Fibroblast of lung (primary cell): ENCODE results near the gene TSHR.

ENCODE experiments used
- EZH2 ChIP-seq: IDR thresholded peaks from 2 replicates; pipeline ENCODE4 v1.5.1; 2012; ENCODE audit warnings: low read length, control low read depth, mild to moderate bottlenecking; ENCODE audit errors: missing control alignments
- TF ChIP-seq, protein P1 (sequence below), 2 donors: IDR thresholded peaks in 1 of 2; conservative IDR thresholded peaks in 1 of 2; 1 replicate in 1 of 2; 2 replicates in 1 of 2; pipeline ENCODE4 v1.5.1; 2011 to 2012; ENCODE audit warnings: low read length in 2 of 2, control low read depth in 1 of 2, inconsistent platforms in 1 of 2, low read depth in 1 of 2, mild to moderate bottlenecking in 1 of 2

DNA sequence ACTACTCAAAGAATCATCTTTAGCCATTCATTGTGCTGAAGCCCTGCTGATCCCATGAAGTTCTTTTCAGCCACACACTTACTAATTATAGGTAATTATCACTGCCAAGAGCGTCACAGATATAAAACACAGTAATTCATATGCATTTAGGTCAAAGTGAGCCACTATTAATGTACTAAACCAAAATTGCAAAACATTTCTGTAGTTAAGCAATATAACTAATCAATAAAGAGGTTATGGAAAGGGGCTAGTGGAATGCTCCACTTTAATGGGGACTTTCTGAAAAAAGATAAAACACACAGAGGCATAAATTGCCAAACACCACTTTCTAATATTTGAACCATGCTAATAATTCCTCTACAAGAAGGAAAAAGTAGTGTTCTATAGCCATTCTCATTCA lies 7.1 kb upstream of the TSHR start:
- no peak for TF ChIP-seq EZH2
- TF ChIP-seq, protein P1, sequence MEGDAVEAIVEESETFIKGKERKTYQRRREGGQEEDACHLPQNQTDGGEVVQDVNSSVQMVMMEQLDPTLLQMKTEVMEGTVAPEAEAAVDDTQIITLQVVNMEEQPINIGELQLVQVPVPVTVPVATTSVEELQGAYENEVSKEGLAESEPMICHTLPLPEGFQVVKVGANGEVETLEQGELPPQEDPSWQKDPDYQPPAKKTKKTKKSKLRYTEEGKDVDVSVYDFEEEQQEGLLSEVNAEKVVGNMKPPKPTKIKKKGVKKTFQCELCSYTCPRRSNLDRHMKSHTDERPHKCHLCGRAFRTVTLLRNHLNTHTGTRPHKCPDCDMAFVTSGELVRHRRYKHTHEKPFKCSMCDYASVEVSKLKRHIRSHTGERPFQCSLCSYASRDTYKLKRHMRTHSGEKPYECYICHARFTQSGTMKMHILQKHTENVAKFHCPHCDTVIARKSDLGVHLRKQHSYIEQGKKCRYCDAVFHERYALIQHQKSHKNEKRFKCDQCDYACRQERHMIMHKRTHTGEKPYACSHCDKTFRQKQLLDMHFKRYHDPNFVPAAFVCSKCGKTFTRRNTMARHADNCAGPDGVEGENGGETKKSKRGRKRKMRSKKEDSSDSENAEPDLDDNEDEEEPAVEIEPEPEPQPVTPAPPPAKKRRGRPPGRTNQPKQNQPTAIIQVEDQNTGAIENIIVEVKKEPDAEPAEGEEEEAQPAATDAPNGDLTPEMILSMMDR (conservative IDR thresholded peaks at IDR 0.05 in 1 of 2, IDR thresholded peaks at IDR 0.05 in 1 of 2; ENCODE audit: low read depth in 1 of 2, low read length in 2 of 2), result no peak
